HepG2 (cell line): ENCODE results near the gene EPB41L5. TPM values are rescaled to one million over a fixed set of nuclear protein-coding genes. Genes with fewer than 3 reads are reported as not detected.

Experiments
- CREM ChIP-seq, 2 experiments: sonication (generic) in 1 of 2; formaldehyde crosslinking in 1 of 2; IDR thresholded peaks; 2 replicates each; pipeline versions ENCODE4 v1.4.0 to v1.6.1; 2016 to 2020; ENCODE audit warnings: antibody characterized with exemption in 1 of 2, mild to moderate bottlenecking in 1 of 2, missing genetic modification reagents in 1 of 2
- FOXA1 ChIP-seq, 2 experiments: fragments of 450-650 bp in 1 of 2; sonication (generic) in 1 of 2; formaldehyde crosslinking in 1 of 2; IDR thresholded peaks; 2 replicates each; pipeline versions ENCODE4 v1.4.0 to v1.6.1; 2016 to 2020; ENCODE audit warnings: missing genetic modification reagents in 1 of 2
- FOXP1 ChIP-seq, 2 experiments: fragments of 450-650 bp in 1 of 2; IDR thresholded peaks; 2 replicates each; pipeline ENCODE4 v1.6.1; 2017 to 2018; ENCODE audit warnings: antibody characterized with exemption in 1 of 2
- SAFB2 ChIP-seq: sonication (generic); formaldehyde crosslinking; IDR thresholded peaks from 2 replicates; pipeline ENCODE4 v1.5.1; 2020; ENCODE audit warnings: missing genetic modification reagents, low read depth, mild to moderate bottlenecking, borderline replicate concordance
- ZFP36 ChIP-seq: fragments of 150-350 bp; IDR thresholded peaks from 2 replicates; pipeline ENCODE4 v1.6.1; 2018; ENCODE audit warnings: borderline replicate concordance, low read length, low read depth; ENCODE audit not compliant: partially characterized antibody
- ZFP36L1 ChIP-seq: sonication (generic); formaldehyde crosslinking; IDR thresholded peaks from 2 replicates; pipeline ENCODE4 v1.8.0; 2022; ENCODE audit warnings: mild to moderate bottlenecking, missing genetic modification reagents, moderate library complexity
- ZFP37 ChIP-seq: sonication (generic); formaldehyde crosslinking; IDR thresholded peaks from 2 replicates; pipeline ENCODE4 v1.4.0; 2020; ENCODE audit warnings: missing genetic modification reagents, borderline replicate concordance
- ZNF460 ChIP-seq: sonication (generic); formaldehyde crosslinking; IDR thresholded peaks from 2 replicates; pipeline ENCODE4 v1.5.1; 2020; ENCODE audit warnings: missing genetic modification reagents, mild to moderate bottlenecking, borderline replicate concordance
- ZNF790 ChIP-seq: sonication (generic); formaldehyde crosslinking; IDR thresholded peaks from 2 replicates; pipeline ENCODE4 v1.8.0; 2022; ENCODE audit warnings: missing genetic modification reagents, mild to moderate bottlenecking, borderline replicate concordance
- ZNF841 ChIP-seq: sonication (generic); formaldehyde crosslinking; IDR thresholded peaks from 2 replicates; pipeline ENCODE4 v1.8.1; 2023; ENCODE audit warnings: missing genetic modification reagents, borderline replicate concordance
- polyA plus RNA-seq, 8 experiments: library from polyadenylated mRNA; depleted of rRNA in 3 of 8; stranded (reverse) in 7 of 8; unstranded in 1 of 8; fragments of >200 nt; fragmentation: Illumina TruSeq in 4 of 8; extraction: Trizol in 4 of 8; gene quantifications; 2 replicates each; pipeline versions ENCODE4 v1.2.1 to v1.2.3, GENCODE V29; 2011 to 2016; ENCODE audit warnings: low read depth in 4 of 8, missing spikeins in 1 of 8, mixed read lengths in 1 of 8; ENCODE audit not compliant: insufficient read depth in 1 of 8
- total RNA-seq, 5 experiments: library from RNA; depleted of rRNA; stranded (reverse); fragments of >200 nt; fragmentation: Illumina TruSeq; extraction: Trizol; gene quantifications; 2 replicates each; pipeline ENCODE4 v1.2.3, GENCODE V29; 2016; ENCODE audit warnings: low read depth in 1 of 5
- TF ChIP-seq, protein P1 (sequence below): sonication (generic); formaldehyde crosslinking; IDR thresholded peaks from 2 replicates; pipeline ENCODE4 v1.4.0; 2020; ENCODE audit warnings: missing genetic modification reagents, borderline replicate concordance
- TF ChIP-seq, protein P2 (sequence below): IDR thresholded peaks from 2 replicates; pipeline ENCODE4 v1.4.0; 2020; ENCODE audit warnings: mild to moderate bottlenecking, missing genetic modification reagents
- TF ChIP-seq, protein P3 (sequence below): sonication (generic); formaldehyde crosslinking; IDR thresholded peaks from 2 replicates; pipeline ENCODE4 v1.4.0; 2020; ENCODE audit warnings: missing genetic modification reagents

EPB41L5 gene
- total and polyA plus RNA-seq, 2 of the 13 experiments (the other 11 are each of a cell fraction or from before 2014, with no cell fraction given): 40.5 to 47.5 TPM

GRCh38 chr2:120012771-120013596 is at the start of gene EPB41L5 (continued):
- TF ChIP-seq, protein P1, sequence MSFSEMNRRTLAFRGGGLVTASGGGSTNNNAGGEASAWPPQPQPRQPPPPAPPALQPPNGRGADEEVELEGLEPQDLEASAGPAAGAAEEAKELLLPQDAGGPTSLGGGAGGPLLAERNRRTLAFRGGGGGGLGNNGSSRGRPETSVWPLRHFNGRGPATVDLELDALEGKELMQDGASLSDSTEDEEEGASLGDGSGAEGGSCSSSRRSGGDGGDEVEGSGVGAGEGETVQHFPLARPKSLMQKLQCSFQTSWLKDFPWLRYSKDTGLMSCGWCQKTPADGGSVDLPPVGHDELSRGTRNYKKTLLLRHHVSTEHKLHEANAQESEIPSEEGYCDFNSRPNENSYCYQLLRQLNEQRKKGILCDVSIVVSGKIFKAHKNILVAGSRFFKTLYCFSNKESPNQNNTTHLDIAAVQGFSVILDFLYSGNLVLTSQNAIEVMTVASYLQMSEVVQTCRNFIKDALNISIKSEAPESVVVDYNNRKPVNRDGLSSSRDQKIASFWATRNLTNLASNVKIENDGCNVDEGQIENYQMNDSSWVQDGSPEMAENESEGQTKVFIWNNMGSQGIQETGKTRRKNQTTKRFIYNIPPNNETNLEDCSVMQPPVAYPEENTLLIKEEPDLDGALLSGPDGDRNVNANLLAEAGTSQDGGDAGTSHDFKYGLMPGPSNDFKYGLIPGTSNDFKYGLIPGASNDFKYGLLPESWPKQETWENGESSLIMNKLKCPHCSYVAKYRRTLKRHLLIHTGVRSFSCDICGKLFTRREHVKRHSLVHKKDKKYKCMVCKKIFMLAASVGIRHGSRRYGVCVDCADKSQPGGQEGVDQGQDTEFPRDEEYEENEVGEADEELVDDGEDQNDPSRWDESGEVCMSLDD (CRISPR knock-in tag): peak; percentile 88
- TF ChIP-seq ZNF790 (CRISPR knock-in tag): peak; percentile 94; the same call in 1 of the 2 replicates
- TF ChIP-seq ZFP36: no peak
- TF ChIP-seq FOXP1 (IDR thresholded peaks at IDR 0.05): no peak
- TF ChIP-seq FOXP1 (CRISPR knock-in tag; IDR thresholded peaks at IDR 0.05): no peak
- TF ChIP-seq FOXA1 (IDR thresholded peaks at IDR 0.05): no peak
- TF ChIP-seq FOXA1 (CRISPR knock-in tag; IDR thresholded peaks at IDR 0.05): peak; percentile 26; the same call in 1 of the 2 replicates
- TF ChIP-seq, protein P2, sequence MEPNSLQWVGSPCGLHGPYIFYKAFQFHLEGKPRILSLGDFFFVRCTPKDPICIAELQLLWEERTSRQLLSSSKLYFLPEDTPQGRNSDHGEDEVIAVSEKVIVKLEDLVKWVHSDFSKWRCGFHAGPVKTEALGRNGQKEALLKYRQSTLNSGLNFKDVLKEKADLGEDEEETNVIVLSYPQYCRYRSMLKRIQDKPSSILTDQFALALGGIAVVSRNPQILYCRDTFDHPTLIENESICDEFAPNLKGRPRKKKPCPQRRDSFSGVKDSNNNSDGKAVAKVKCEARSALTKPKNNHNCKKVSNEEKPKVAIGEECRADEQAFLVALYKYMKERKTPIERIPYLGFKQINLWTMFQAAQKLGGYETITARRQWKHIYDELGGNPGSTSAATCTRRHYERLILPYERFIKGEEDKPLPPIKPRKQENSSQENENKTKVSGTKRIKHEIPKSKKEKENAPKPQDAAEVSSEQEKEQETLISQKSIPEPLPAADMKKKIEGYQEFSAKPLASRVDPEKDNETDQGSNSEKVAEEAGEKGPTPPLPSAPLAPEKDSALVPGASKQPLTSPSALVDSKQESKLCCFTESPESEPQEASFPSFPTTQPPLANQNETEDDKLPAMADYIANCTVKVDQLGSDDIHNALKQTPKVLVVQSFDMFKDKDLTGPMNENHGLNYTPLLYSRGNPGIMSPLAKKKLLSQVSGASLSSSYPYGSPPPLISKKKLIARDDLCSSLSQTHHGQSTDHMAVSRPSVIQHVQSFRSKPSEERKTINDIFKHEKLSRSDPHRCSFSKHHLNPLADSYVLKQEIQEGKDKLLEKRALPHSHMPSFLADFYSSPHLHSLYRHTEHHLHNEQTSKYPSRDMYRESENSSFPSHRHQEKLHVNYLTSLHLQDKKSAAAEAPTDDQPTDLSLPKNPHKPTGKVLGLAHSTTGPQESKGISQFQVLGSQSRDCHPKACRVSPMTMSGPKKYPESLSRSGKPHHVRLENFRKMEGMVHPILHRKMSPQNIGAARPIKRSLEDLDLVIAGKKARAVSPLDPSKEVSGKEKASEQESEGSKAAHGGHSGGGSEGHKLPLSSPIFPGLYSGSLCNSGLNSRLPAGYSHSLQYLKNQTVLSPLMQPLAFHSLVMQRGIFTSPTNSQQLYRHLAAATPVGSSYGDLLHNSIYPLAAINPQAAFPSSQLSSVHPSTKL (CRISPR knock-in tag): peak; percentile 65
- 0 out of 2 replicates have a peak, but pooled peaks have one; percentile 3 for TF ChIP-seq CREM (IDR thresholded peaks at IDR 0.05)
- no peak for TF ChIP-seq CREM (CRISPR knock-in tag; IDR thresholded peaks at IDR 0.05)
- TF ChIP-seq ZFP36L1 (CRISPR knock-in tag): peak; percentile 75
- no peak for TF ChIP-seq ZNF460 (CRISPR knock-in tag)
- TF ChIP-seq, protein P3, sequence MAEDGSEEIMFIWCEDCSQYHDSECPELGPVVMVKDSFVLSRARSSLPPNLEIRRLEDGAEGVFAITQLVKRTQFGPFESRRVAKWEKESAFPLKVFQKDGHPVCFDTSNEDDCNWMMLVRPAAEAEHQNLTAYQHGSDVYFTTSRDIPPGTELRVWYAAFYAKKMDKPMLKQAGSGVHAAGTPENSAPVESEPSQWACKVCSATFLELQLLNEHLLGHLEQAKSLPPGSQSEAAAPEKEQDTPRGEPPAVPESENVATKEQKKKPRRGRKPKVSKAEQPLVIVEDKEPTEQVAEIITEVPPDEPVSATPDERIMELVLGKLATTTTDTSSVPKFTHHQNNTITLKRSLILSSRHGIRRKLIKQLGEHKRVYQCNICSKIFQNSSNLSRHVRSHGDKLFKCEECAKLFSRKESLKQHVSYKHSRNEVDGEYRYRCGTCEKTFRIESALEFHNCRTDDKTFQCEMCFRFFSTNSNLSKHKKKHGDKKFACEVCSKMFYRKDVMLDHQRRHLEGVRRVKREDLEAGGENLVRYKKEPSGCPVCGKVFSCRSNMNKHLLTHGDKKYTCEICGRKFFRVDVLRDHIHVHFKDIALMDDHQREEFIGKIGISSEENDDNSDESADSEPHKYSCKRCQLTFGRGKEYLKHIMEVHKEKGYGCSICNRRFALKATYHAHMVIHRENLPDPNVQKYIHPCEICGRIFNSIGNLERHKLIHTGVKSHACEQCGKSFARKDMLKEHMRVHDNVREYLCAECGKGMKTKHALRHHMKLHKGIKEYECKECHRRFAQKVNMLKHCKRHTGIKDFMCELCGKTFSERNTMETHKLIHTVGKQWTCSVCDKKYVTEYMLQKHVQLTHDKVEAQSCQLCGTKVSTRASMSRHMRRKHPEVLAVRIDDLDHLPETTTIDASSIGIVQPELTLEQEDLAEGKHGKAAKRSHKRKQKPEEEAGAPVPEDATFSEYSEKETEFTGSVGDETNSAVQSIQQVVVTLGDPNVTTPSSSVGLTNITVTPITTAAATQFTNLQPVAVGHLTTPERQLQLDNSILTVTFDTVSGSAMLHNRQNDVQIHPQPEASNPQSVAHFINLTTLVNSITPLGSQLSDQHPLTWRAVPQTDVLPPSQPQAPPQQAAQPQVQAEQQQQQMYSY: no peak
- TF ChIP-seq ZNF841 (CRISPR knock-in tag): 0 out of 2 replicates have a peak, but pooled peaks have one; percentile 18
- TF ChIP-seq ZFP37 (CRISPR knock-in tag): no peak
- TF ChIP-seq SAFB2: peak; percentile 61
